ENCODE results near the gene EFL1.
"Not testable (repeated sequence)": the region's sequence is repeated elsewhere in the genome, so short reads cannot be mapped to it uniquely, and the experiment has no call there.

Gene EFL1

GRCh38 chr15:82262422-82263026 lies at the start of gene EFL1, which contains the start of gene SAXO2:
TSS of gene EFL1 (minus strand) at chr15:82262734. CDS start at chr15:82261778, 956 bp downstream.
TSS of gene SAXO2 (plus strand) at chr15:82262818. CDS start at chr15:82262880, 62 bp downstream.
- DNase-seq = peak; percentile 81 to 87

GRCh38 chr15:82311321-82311720 lies 48.8 kb upstream of the EFL1 start:
- DNase-seq = not testable (repeated sequence)

GRCh38 chr15:82309802-82310201 lies 47.3 kb upstream of the EFL1 start:
- no peak for DNase-seq

GRCh38 chr15:82307714-82308081 lies 45.2 kb upstream of the EFL1 start:
- DNase-seq = no peak

- DNase-seq = no peak
These were observed 44.5 kb upstream of the EFL1 start for GRCh38 chr15:82306791-82307713.

- DNase-seq = no peak
These were observed 43.1 kb upstream of the EFL1 start for GRCh38 chr15:82305621-82306048.

GRCh38 chr15:82304778-82305090 lies 42.2 kb upstream of the EFL1 start:
- DNase-seq = no peak

GRCh38 chr15:82303956-82304777 lies 41.6 kb upstream of the EFL1 start:
- no peak for DNase-seq

GRCh38 chr15:82301296-82302016 lies 38.9 kb upstream of the EFL1 start:
- DNase-seq = no peak

GRCh38 chr15:82300883-82301282 lies 38.3 kb upstream of the EFL1 start:
- no peak for DNase-seq

- DNase-seq = not testable (repeated sequence)
These were observed 37.8 kb upstream of the EFL1 start for GRCh38 chr15:82300326-82300725.

GRCh38 chr15:82299511-82299914 lies 37.0 kb upstream of the EFL1 start:
- DNase-seq = not testable (repeated sequence)

- no peak for DNase-seq
These were observed 36.0 kb upstream of the EFL1 start for GRCh38 chr15:82298520-82298919.

- no peak for DNase-seq
These were observed 35.5 kb upstream of the EFL1 start for GRCh38 chr15:82298032-82298431.

- DNase-seq = no peak
These were observed 35.0 kb upstream of the EFL1 start for GRCh38 chr15:82297546-82297945.

- DNase-seq = no peak
These were observed 31.6 kb upstream of the EFL1 start for GRCh38 chr15:82294061-82294690.

GRCh38 chr15:82292271-82292670 lies 29.7 kb upstream of the EFL1 start:
- DNase-seq = no peak

GRCh38 chr15:82288202-82288601 lies 25.7 kb upstream of the EFL1 start:
- DNase-seq = not testable (repeated sequence)

GRCh38 chr15:82286475-82286874 lies 23.9 kb upstream of the EFL1 start:
- DNase-seq = not testable (repeated sequence)

GRCh38 chr15:82284381-82284780 lies 21.8 kb upstream of the EFL1 start:
- not testable (repeated sequence) for DNase-seq

GRCh38 chr15:82282386-82282785 lies 19.9 kb upstream of the EFL1 start:
- DNase-seq = not testable (repeated sequence)

GRCh38 chr15:82281276-82281675 lies 18.7 kb upstream of the EFL1 start:
- not testable (repeated sequence) for DNase-seq

Data from Kasumi-1 (cell line).